Measurements from ENCODE around the gene RHOBTB3. TPM values are rescaled to one million over a fixed set of nuclear protein-coding genes. Genes with fewer than 3 reads are reported as not detected.

The RHOBTB3 gene
- total and polyA plus RNA-seq, 2 donors (not counting 3 experiments of a cell fraction or from before 2014, with no cell fraction given) = 44.1 to 52.1 TPM

- FAIRE-seq (no peak), DNase-seq (ENCODE audit: low read depth, low spot score) (no peak)
- no peaks in the 10 kb centered on the region for H4K20me1 ChIP-seq (replicated peaks; ENCODE audit: control insufficient read depth, extremely low read depth, insufficient read depth, low read length)
- no peak overlapping the region for H3K27ac ChIP-seq (ENCODE audit: insufficient read depth, low read depth, low read length)
- H3K9me1 ChIP-seq (replicated peaks; ENCODE audit: control insufficient read depth, extremely low read depth, insufficient read depth, low read length) = no peaks in the 10 kb centered on the region
- H3K9ac ChIP-seq (replicated peaks; ENCODE audit: extremely low read depth, insufficient read depth, low read length) = no peak overlapping the region
- no peak overlapping the region for H2AFZ ChIP-seq (ENCODE audit: low read depth, low read length)
- intact Hi-C loops (cut with micrococcal nuclease) (loop anchor here (1.0 kb wide), 3 partner anchors 62 to 199 kb away; no protein-coding TSS in a partner anchor), dilution Hi-C loops (cut with MboI; ENCODE audit: extremely low pct_ligation_motif_present, low sequenced_read_pairs) (loop anchor here (25.0 kb wide), 1 partner anchor 206 kb away; the partner anchor contains the start of gene RFESD)
- H3K27me3 ChIP-seq (ENCODE audit: control insufficient read depth in 2 of 2, insufficient read depth in 2 of 2, low read length in 2 of 2) = no peaks in the 10 kb centered on the region
- no TSS peak for BruUV-seq (replicated peaks)
- H3K9me3 ChIP-seq (replicated peaks; ENCODE audit: control insufficient read depth, insufficient read depth, low read length) = no peaks in the 10 kb centered on the region
- H3K4me2 ChIP-seq (ENCODE audit: insufficient read depth, low read length) = no peak overlapping the region
- no peaks in the 10 kb centered on the region for H3K79me2 ChIP-seq (ENCODE audit: control insufficient read depth, insufficient read depth, low read length)
- H3K4me3 ChIP-seq (replicated peaks in 1 of 3; ENCODE audit: insufficient read depth in 1 of 3, low read depth in 1 of 3, low read length in 3 of 3) = no peak overlapping the region
- ChIA-PET CTCF (interaction anchor here (0.6 to 14.6 kb wide), 8 partner anchors 9 to 289 kb away, joined by 3 to 201 read pairs (median 8); partner anchors contain the start of genes ARSK, GLRX, RHOBTB3 and SKIC3), POLR2A (interaction anchor here (1.0 kb wide), 1 partner anchor 21 kb away, joined by 3 read pairs; the partner anchor contains the start of gene GLRX)
- H3K36me3 ChIP-seq (ENCODE audit: control insufficient read depth in 2 of 2, extremely low read depth in 1 of 2, insufficient read depth in 2 of 2, low read length in 2 of 2) = no peaks in the 10 kb centered on the region
- H3K4me1 ChIP-seq (ENCODE audit: control insufficient read depth, extremely low read depth, insufficient read depth, low read length) = no peaks in the 10 kb centered on the region
- TF ChIP-seq POLR2A (IDR thresholded peaks at IDR 0.05; ENCODE audit: low read depth, low read length) (no peak), GATA2 (IDR thresholded peaks at IDR 0.05; ENCODE audit: insufficient read depth, insufficient read length, low read depth, low read length) (no peak), JUN (IDR thresholded peaks at IDR 0.05; ENCODE audit: borderline replicate concordance, insufficient read depth, insufficient read length, low read depth) (no peak), POLR2AphosphoS5 (IDR thresholded peaks at IDR 0.05; ENCODE audit: insufficient read depth, low read depth, low read length) (no peak), EZH2 (IDR thresholded peaks at IDR 0.05; ENCODE audit: borderline replicate concordance, low read depth, low read length, severe bottlenecking) (no peak), MYC (IDR thresholded peaks at IDR 0.05; ENCODE audit: low read depth, low read length) (no peak), MAX (IDR thresholded peaks at IDR 0.05; ENCODE audit: insufficient read depth, insufficient read length) (no peak), FOS (IDR thresholded peaks at IDR 0.05; ENCODE audit: borderline replicate concordance, insufficient read depth, low read length) (no peak), CTCF (IDR thresholded peaks at IDR 0.05; ENCODE audit: extremely low read depth in 1 of 2, insufficient read depth in 1 of 2, low read depth in 1 of 2, low read length in 2 of 2) (no peak)
Observed at GRCh38 chr5:95843733-95844223, 112.6 kb downstream of the RHOBTB3 start.

All from endothelial cell of umbilical vein (primary cell).